Measurements from ENCODE around the gene CCDC27. TPM values are rescaled to one million over a fixed set of nuclear protein-coding genes. Genes with fewer than 3 reads are reported as not detected.

CCDC27 gene
- total and polyA plus RNA-seq, 2 of the 8 experiments (the other 6 are each of a cell fraction or from before 2014, with no cell fraction given), result 0.15 TPM; not detected in 1

- DNase-seq (ENCODE audit: low read depth in 1 of 2, low spot score in 2 of 2) (no peak), FAIRE-seq (no peak)
- no peak overlapping the region for H2BK15ac ChIP-seq (ENCODE audit: low read length)
- POLR2A ChIA-PET (ENCODE audit: partially characterized antibody), result no interaction called here
- no peaks in the 10 kb centered on the region for H3K9me3 ChIP-seq (ENCODE audit: insufficient read depth in 2 of 2, low read depth in 1 of 2, low read length in 1 of 2)
- H3K79me1 ChIP-seq (ENCODE audit: low read depth, low read length), result no peaks in the 10 kb centered on the region
- H4K91ac ChIP-seq (replicated peaks; ENCODE audit: insufficient read length, low read length), result no peak overlapping the region
- CTCF ChIA-PET (ENCODE audit: partially characterized antibody), result interaction anchor here (0.6 to 2.9 kb wide), 28 partner anchors 9 to 321 kb away, joined by 3 to 49 read pairs (median 6); partner anchors contain the start of gene TP73
- no peak overlapping the region for H3K4ac ChIP-seq (replicated peaks; ENCODE audit: insufficient read length, low read depth, low read length)
- H3K27ac ChIP-seq (ENCODE audit: low read depth, low read length), result no peak overlapping the region
- H3K14ac ChIP-seq (ENCODE audit: insufficient read length), result no peak overlapping the region
- H4K8ac ChIP-seq (ENCODE audit: extremely low read depth, insufficient read depth, low read length), result no peak overlapping the region
- H3K23ac ChIP-seq (ENCODE audit: insufficient read length), result no peak overlapping the region
- no peak overlapping the region for H2AK5ac ChIP-seq (ENCODE audit: low read depth, low read length)
- H3K27me3 ChIP-seq (replicated peaks in 1 of 4; ENCODE audit: control insufficient read depth in 3 of 4, extremely low read depth in 1 of 4, insufficient read depth in 3 of 4, low read length in 3 of 4), result no peaks in the 10 kb centered on the region; a peak in 2 of 7 replicates
- H2BK12ac ChIP-seq (ENCODE audit: low read depth, low read length), result no peak overlapping the region
- no peaks in the 10 kb centered on the region for H3K36me3 ChIP-seq (ENCODE audit: control insufficient read depth in 2 of 4, insufficient read depth in 4 of 4, low read length in 3 of 4)
- H3K23me2 ChIP-seq (ENCODE audit: low read depth, low read length), result peaks cover 15% of the 10 kb centered on the region; the same call in 1 of the 2 replicates
- peaks cover 0 to 6% of the 10 kb centered on the region in 2 experiments for H4K20me1 ChIP-seq (replicated peaks in 1 of 2; ENCODE audit: control insufficient read depth in 1 of 2, insufficient read depth in 2 of 2, low read length in 2 of 2)
- no peak overlapping the region for H2BK20ac ChIP-seq (ENCODE audit: low read length)
- H2BK120ac ChIP-seq (replicated peaks; ENCODE audit: low read depth, low read length), result no peak overlapping the region
- no peak overlapping the region for H3K56ac ChIP-seq (replicated peaks; ENCODE audit: insufficient read length, low read depth, low read length)
- H3K4me3 ChIP-seq (ENCODE audit: extremely low read depth in 1 of 4, insufficient read depth in 2 of 4, low read depth in 3 of 4, low read length in 4 of 4), result no peak overlapping the region
- H4K5ac ChIP-seq (ENCODE audit: insufficient read length, low read depth, low read length), result no peak overlapping the region
- no peaks in the 10 kb centered on the region for H3K79me2 ChIP-seq (ENCODE audit: control insufficient read depth in 1 of 2, insufficient read depth in 2 of 2, low read length in 2 of 2)
- H3K18ac ChIP-seq (ENCODE audit: extremely low read depth, low read length), result no peak overlapping the region
- H3K4me1 ChIP-seq (replicated peaks in 1 of 4; ENCODE audit: control insufficient read depth in 3 of 4, insufficient read depth in 4 of 4, low read length in 3 of 4), result peaks cover 0 to under 1% (median under 1%) of the 10 kb centered on the region in 4 experiments; a peak in 3 of 7 replicates
- no peak overlapping the region for H2BK5ac ChIP-seq (ENCODE audit: low read depth, low read length)
- no peak overlapping the region for H3K9ac ChIP-seq (replicated peaks in 1 of 4; ENCODE audit: extremely low read depth in 1 of 4, low read depth in 3 of 4, low read length in 3 of 4)
- no peak overlapping the region for H2AFZ ChIP-seq (ENCODE audit: low read length)
- no peak for TF ChIP-seq HDAC6 (IDR thresholded peaks at IDR 0.05; ENCODE audit: low read depth, low read length)
- no peak for TF ChIP-seq ATF3 (IDR thresholded peaks at IDR 0.05; ENCODE audit: insufficient read depth, low read depth, low read length)
- 70 to 100% methylated on average over 2 of the region's 2 CpGs for WGBS, 2 experiments (ENCODE audit: extremely low coverage in 1 of 2, insufficient coverage in 1 of 2, insufficient read length in 1 of 2, insufficient replicate concordance in 2 of 2, low coverage in 1 of 2, low lambda C conversion rate in 2 of 2, missing lambda C conversion rate in 1 of 2)
- H3K4me2 ChIP-seq (ENCODE audit: insufficient read depth in 1 of 2, low read depth in 2 of 2, low read length in 2 of 2), result no peak overlapping the region
Observed at GRCh38 chr1:3725366-3725765, 26.9 kb upstream of the CCDC27 start.

Measured in H1 (cell line).